Islet precursor cell (in vitro differentiated cells): ENCODE measurements around the gene NDST1.
A peak's percentile ranks its signal among the peaks of the same experiment; 100 is the strongest.

Experiments used
- DNase-seq: peaks from one replicate; pipeline ENCODE4 v3.0.0-alpha.2; 2018

Gene NDST1

GRCh38 chr5:150545246-150545645, 37.3 kb downstream of the NDST1 start:
- no peak for DNase-seq

DNA sequence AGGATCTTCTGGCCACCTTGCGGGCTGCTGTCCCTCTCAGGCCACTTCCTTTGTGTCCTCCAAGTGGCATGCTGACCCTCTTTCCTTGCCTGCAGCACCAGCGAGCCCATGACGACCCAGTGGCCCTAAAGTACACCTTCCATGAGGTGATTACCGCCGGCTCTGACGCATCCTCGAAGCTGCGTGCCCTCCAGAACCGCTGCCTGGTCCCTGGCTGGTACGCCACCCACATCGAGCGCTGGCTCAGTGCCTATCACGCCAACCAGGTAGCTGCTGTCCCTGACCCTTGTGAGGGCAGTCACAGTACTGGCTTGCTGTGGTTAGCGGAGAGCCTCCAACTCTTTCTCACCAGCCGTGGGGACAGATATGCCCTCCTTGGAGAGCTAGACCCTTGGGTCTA, 40.2 kb downstream of the NDST1 start:
- DNase-seq: no peak

GRCh38 chr5:150549735-150550134, 41.8 kb downstream of the NDST1 start:
- DNase-seq: no peak

GRCh38 chr5:150550286-150550685, 42.4 kb downstream of the NDST1 start:
- DNase-seq: no peak

GRCh38 chr5:150551066-150551465, 43.1 kb downstream of the NDST1 start:
- DNase-seq: no peak

DNA sequence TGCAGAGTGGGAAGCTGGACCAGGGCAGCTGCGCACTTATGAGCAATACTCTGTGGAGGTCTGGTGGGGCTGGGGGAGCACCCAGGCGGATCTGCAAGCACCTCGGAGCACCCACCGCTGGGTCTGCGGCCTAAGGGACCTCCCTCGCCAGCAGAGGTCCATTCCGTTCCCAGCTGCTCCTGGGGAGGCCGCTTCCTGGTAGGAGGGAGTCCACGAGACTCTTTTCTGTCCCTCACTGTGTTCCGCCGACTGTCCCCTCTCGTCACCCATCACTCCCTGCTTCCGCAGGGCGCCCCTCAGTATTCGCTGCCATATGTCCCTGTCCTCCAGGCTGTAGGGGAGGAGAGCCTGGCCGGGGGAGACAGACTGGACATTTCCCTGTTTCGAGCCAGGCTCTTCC, 45.5 kb downstream of the NDST1 start:
- no peak for DNase-seq

DNA sequence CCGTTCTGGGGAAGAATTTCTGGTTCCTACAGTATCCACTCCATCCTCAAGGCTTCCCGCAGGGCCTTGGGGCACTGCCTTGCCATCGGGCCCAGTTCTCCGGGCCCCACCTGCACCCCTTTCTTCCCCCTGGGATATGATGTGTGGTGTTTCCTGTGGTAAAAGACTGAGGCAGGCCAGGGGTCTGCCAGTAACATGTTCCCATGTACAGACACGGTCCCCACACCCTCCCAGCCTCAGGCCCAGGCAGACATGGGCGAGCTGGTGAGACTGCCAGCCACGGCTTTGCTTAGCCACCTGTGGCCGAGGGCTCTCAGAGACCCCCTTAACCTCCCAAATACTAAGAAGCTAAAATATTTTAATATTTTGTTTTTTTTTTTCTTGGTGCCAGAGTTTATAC, 46.0 kb downstream of the NDST1 start:
- DNase-seq: no peak

GRCh38 chr5:150554857-150555256, 46.9 kb downstream of the NDST1 start:
- DNase-seq: no peak

GRCh38 chr5:150556106-150556505, 48.2 kb downstream of the NDST1 start:
- DNase-seq: no peak

GRCh38 chr5:150556859-150557508, 49.1 kb downstream of the NDST1 start:
- DNase-seq: no peak

GRCh38 chr5:150557509-150557872, 49.6 kb downstream of the NDST1 start:
- DNase-seq: no peak

GRCh38 chr5:150558088-150558621, 50.2 kb downstream of the NDST1 start:
- DNase-seq: no peak

DNA sequence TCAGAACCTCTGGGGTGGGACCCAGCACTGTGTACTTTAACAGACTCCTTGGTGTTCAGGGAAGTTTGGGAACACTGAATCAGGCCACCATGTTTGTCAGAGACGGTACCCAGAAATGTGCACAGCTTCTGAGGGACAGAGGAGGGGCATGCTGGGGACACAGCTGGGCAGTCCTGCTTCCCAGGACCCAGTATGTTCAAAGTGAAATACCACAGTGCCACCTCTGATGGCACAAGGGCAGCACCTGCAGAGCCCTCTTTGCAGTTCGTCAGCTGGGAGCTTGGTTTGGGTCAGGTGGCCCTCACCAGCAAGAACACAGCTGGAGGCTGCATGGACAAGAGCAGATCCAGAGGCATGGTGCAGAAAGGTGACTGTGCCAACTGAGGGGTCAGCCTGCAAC, 51.2 kb downstream of the NDST1 start:
- no peak for DNase-seq

DNA sequence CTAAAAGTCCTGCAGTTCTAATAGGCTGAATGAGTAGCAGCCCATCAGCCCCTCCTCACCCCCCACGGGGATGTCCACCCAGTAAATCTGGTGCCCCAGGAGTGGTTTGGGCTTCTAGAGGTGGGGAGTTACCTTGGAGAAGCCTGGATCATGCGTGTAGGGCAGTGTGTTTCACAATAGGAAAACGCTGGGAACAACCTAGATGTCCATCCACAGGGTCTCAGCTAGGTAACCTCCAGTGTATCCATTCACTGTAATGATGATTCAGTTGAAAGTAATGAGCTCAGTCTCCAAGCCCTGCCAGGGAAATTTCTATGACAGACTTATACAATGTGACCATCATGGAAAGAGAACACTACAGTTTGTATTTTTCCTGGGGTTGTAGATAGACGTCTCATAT, 51.8 kb downstream of the NDST1 start:
- DNase-seq: no peak

DNA sequence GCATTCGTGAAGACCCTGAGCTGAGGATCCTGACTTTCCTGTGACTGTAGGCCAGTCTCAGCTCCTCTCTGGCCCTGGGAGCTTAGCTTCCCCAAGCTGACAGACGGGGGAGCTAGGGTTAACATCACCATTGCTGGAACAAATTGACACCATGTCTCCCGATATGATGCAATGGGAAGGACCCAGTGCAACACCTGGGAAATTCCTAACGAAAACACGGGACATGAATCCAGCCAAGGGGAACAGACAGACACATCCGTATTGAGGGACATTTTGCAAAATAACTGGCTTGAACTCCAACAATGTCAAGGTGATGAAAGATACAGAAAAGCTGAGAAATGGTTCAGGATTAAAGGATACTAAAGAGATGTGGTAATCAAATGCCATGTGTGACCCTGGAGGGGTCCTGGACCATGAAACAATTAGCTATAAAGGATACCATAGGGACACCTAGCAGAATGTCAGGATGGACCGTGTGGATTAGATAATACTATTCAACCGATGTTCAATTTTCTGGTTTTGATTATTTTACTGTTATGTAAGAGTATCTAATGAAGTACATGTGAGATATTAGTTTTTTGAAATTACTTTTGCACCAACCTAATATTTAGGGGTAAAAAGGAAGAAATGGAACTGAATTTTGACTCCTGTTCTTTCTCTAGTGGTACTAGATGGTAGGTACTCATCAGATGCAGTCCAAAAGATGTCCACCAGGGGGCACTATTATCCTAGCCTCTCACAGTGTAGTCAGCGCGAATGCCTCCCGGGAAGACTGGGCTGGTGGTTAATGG, 52.7 kb downstream of the NDST1 start:
- peak; percentile 88 for DNase-seq

GRCh38 chr5:150561192-150561512, 53.2 kb downstream of the NDST1 start:
- no peak for DNase-seq

DNA sequence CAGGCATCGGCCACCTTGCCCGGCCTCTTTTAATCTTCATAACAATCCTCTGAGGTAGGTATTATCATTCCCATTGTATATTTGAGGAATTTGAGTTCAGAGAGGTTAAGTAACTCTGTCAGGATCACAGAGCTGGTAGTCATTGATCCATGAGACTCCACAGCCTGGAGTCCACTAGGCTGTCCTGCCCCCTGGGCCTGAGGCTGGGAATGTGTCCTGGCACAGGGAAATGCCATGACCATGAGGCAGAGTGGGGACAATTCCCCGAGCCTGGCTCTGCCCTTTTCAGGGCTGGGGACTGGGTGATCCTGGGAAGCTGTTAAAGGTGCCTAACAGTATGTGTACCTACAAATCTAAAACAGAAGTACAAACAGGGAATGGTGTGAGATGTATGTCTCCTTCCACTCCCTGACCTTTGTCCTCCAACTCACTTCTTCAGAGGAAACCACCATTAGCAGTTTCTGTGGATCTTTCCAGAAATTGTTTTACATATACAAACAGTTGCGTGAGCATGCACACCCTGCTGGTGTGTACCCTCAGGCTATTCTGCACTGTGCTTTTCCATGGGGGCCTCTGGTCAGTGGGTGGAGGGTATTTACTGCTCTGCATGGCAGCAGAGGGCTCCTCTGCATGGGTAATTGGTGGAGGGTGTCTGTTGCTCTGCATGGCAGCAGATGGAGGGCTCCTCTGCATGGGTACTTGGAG, 53.8 kb downstream of the NDST1 start:
- no peak for DNase-seq

- no peak for DNase-seq
Observed at GRCh38 chr5:150562832-150563231, 54.9 kb downstream of the NDST1 start.

DNA sequence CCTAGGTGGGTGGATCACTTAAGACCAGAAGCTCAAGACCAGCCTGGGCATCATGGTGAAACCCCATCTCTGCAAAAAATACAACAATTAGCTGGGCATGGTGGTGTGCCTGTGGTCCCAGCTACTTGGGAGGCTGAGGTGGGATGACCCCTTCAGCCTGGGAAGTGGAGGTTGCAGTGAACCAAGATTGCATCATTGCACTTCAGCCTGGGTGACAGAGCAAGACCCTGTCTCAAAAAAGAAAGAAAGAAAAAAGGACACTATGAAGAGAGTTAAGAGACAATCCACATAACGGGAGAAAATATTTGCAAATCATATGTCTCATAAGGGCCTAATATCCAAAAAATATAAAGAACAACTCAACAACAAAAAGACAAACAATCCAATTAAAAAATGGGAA, 57.9 kb downstream of the NDST1 start:
- DNase-seq: no peak

DNA sequence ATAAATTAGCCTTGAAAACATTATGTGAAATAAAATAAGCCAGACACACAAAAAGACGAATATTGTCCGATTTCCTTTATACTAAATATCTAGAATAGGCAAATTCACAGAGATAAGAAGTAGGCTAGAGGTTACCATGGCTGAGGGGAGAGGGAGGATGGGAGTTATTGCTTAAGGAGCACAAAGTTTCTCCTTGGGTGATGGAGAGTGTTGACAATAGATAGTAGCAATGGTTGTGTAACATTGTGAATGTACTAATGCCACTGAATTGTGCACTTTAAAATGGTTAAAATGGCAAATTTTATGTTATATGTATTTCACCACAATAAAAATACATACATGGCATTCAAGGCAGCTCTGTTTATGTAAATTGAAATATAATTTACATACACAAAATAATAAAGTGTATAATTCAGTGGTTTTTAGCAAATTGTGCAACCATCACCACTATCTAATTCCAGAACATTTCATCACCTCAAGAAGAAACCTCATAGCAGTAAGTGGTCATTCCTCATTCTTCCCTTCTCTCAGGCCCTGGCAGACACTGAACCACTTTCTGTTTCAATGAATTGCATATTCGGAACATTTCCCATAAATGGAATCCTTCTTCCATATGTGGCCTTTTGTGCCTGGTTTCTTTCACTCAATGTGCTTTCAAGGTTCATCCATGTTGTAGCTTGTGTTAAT, 59.2 kb downstream of the NDST1 start:
- no peak for DNase-seq

- DNase-seq: no peak
Observed at GRCh38 chr5:150568663-150569062, 60.7 kb downstream of the NDST1 start.

- no peak for DNase-seq
Observed at GRCh38 chr5:150570333-150570732, 62.4 kb downstream of the NDST1 start.

DNA sequence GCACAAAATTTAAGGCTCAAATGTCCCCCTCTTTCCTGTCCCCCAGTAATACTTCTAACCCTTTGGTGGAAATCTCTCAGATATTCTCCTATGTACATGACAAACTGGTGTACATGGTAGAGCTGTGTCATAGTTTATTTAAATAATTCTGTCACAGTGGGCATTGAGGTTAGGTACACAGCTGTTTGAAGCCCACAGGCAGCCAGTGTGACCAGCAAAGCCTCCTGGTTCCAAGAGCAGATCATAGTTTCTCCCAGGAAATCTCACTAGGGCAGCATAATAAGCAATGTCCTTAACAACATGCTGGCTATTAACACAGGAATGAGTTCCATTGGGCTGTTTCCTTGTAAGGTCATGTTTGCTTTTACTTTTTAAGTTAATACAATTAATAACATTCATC, 63.9 kb downstream of the NDST1 start:
- no peak for DNase-seq
